ENCODE measurements around the gene AQP6. TPM values are rescaled to one million over a fixed set of nuclear protein-coding genes. Genes with fewer than 3 reads are reported as not detected.

AQP6 gene
- total and polyA plus RNA-seq, 10 of the 15 experiments (the other 5 are each of a cell fraction or from before 2014, with no cell fraction given): not detected

GRCh38 chr12:49953151-49953550 lies 19.6 kb upstream of the AQP6 start:
- intact Hi-C loops (cut with micrococcal nuclease; ENCODE audit: unreplicated experiment) (no loop called here), in situ Hi-C loops (cut with MboI) (no loop called here)
- ATAC-seq: no peak; the same call in 1 of the 3 replicates
- BruUV-seq (replicated peaks): no TSS peak
- 13% methylated on average over 4 of the region's 4 CpGs for WGBS (ENCODE audit: insufficient coverage, insufficient replicate concordance, low lambda C conversion rate, missing lambda C conversion rate)
- H3K36me3 ChIP-seq (ENCODE audit: control insufficient read depth in 2 of 2, insufficient read depth in 2 of 2, low read length in 1 of 2): no peaks in the 10 kb centered on the region
- ChIA-PET POLR2A (no interaction called here), SMC1A (ENCODE audit: uncharacterized antibody, unreplicated experiment) (no interaction called here), CTCF (interaction anchor here (1.1 to 1.7 kb wide), 3 partner anchors 8 to 118 kb away, joined by 3 to 4 read pairs (median 4); no protein-coding TSS in a partner anchor), RAD21 (ENCODE audit: unreplicated experiment) (no interaction called here)
- H3K27me3 ChIP-seq (replicated peaks in 1 of 2; ENCODE audit: control insufficient read depth in 2 of 2, insufficient read depth in 2 of 2, low read length in 1 of 2): peaks cover 8 to 12% of the 10 kb centered on the region in 2 experiments
- no peak overlapping the region for H3K27ac ChIP-seq (ENCODE audit: control insufficient read depth, insufficient read depth)
- TF ChIP-seq FOXM1 (IDR thresholded peaks at IDR 0.05; ENCODE audit: low read depth, low read length) (no peak), SMC3 (IDR thresholded peaks at IDR 0.05; ENCODE audit: borderline replicate concordance, low read length) (no peak), RELA (IDR thresholded peaks at IDR 0.05; ENCODE audit: borderline replicate concordance, partially characterized antibody) (no peak), YBX1 (IDR thresholded peaks at IDR 0.05) (no peak), EZH2 (IDR thresholded peaks at IDR 0.05; ENCODE audit: borderline replicate concordance, control insufficient read depth, low read depth, low read length) (no peak), SIN3A (IDR thresholded peaks at IDR 0.05; ENCODE audit: low read depth, low read length) (no peak), CHD1 (IDR thresholded peaks at IDR 0.05; ENCODE audit: low read depth, low read length) (no peak), RUNX3 (IDR thresholded peaks at IDR 0.05; ENCODE audit: low read length) (no peak)
- no peaks in the 10 kb centered on the region for H3K4me1 ChIP-seq (ENCODE audit: control insufficient read depth, insufficient read depth, low read length)
- H4K20me1 ChIP-seq (ENCODE audit: control insufficient read depth, insufficient read depth): no peaks in the 10 kb centered on the region
- no peak for DNase-seq (ENCODE audit: low read depth, low spot score)
- no peak overlapping the region for H2AFZ ChIP-seq (ENCODE audit: control insufficient read depth, low read depth, low read length)
- H3K79me2 ChIP-seq (ENCODE audit: control insufficient read depth, insufficient read depth, low read length): no peaks in the 10 kb centered on the region
- no peak overlapping the region for H3K4me3 ChIP-seq
- FAIRE-seq: no peak
- H3K4me2 ChIP-seq (ENCODE audit: control insufficient read depth, insufficient read depth): no peak overlapping the region
- H3K9me3 ChIP-seq (replicated peaks; ENCODE audit: control insufficient read depth, insufficient read depth, low read length): no peaks in the 10 kb centered on the region; the same call in 2 of the 3 replicates
- no peak overlapping the region for H3K9ac ChIP-seq (ENCODE audit: control insufficient read depth, insufficient read depth, low read length)
